ENCODE data around the gene OAS2.

The OAS2 gene

GRCh38 chr12:113059071-113059595, 80.8 kb downstream of the OAS2 start:
- no peak for DNase-seq (ENCODE audit: low read depth)

- no peak for DNase-seq (ENCODE audit: low read depth)
Observed at GRCh38 chr12:113060336-113060960, 82.1 kb downstream of the OAS2 start.

GRCh38 chr12:113061061-113061694, 82.9 kb downstream of the OAS2 start:
- DNase-seq (ENCODE audit: low read depth), result no peak

Measured in activated gamma-delta T cell treated with anti-CD3 and anti-CD28 coated beads, Interleukin-2, amount 50 U/mL, for 16 hours (primary cell).